ENCODE data around the gene CCDC3. TPM values are rescaled to one million over a fixed set of nuclear protein-coding genes. Genes with fewer than 3 reads are reported as not detected.

The CCDC3 gene
- total RNA-seq, 2 experiments from 2014 or later = 0.14 TPM; not detected in 1

GRCh38 chr10:12892924-12893323, 108.6 kb downstream of the CCDC3 start:
- Mint-ChIP-seq H3K9me3 (peaks cover 13% of the 10 kb centered on the region), H3K27me3 (ENCODE audit: low read depth) (peaks cover 4% of the 10 kb centered on the region), H3K4me1 (ENCODE audit: low read depth) (no peaks in the 10 kb centered on the region), H3K36me3 (ENCODE audit: low read depth) (no peaks in the 10 kb centered on the region), H3K27ac (no peak overlapping the region), H3K4me3 (no peak overlapping the region)
- CTCF ChIA-PET = no interaction called here
- DNase-seq = no peak
- intact Hi-C loops (cut with micrococcal nuclease) = no loop called here

GRCh38 chr10:12890958-12891357, 110.6 kb downstream of the CCDC3 start:
- Mint-ChIP-seq H3K27me3 (ENCODE audit: low read depth) (peaks cover 2% of the 10 kb centered on the region), H3K27ac (no peak overlapping the region), H3K9me3 (peaks cover 13% of the 10 kb centered on the region), H3K36me3 (ENCODE audit: low read depth) (no peaks in the 10 kb centered on the region), H3K4me3 (no peak overlapping the region), H3K4me1 (ENCODE audit: low read depth) (no peaks in the 10 kb centered on the region)
- CTCF ChIA-PET = interaction anchor here (1.4 kb wide), 1 partner anchor 109 kb away, joined by 5 read pairs; no protein-coding TSS in a partner anchor
- intact Hi-C loops (cut with micrococcal nuclease) = no loop called here
- no peak for DNase-seq

GRCh38 chr10:12888470-12888869, 113.0 kb downstream of the CCDC3 start:
- H3K4me3 Mint-ChIP-seq = no peak overlapping the region
- CTCF ChIA-PET = no interaction called here
- H3K36me3 Mint-ChIP-seq (ENCODE audit: low read depth) = no peaks in the 10 kb centered on the region
- intact Hi-C loops (cut with micrococcal nuclease) = no loop called here
- H3K27ac Mint-ChIP-seq = no peak overlapping the region
- peaks cover 10% of the 10 kb centered on the region for H3K27me3 Mint-ChIP-seq (ENCODE audit: low read depth)
- no peak for DNase-seq
- no peaks in the 10 kb centered on the region for H3K4me1 Mint-ChIP-seq (ENCODE audit: low read depth)
- H3K9me3 Mint-ChIP-seq = peaks cover 9% of the 10 kb centered on the region

GRCh38 chr10:12887780-12888179, 113.7 kb downstream of the CCDC3 start:
- no peak for DNase-seq
- H3K4me1 Mint-ChIP-seq (ENCODE audit: low read depth) = no peaks in the 10 kb centered on the region
- no peak overlapping the region for H3K4me3 Mint-ChIP-seq
- no peak overlapping the region for H3K27ac Mint-ChIP-seq
- H3K9me3 Mint-ChIP-seq = peaks cover 2% of the 10 kb centered on the region
- H3K36me3 Mint-ChIP-seq (ENCODE audit: low read depth) = no peaks in the 10 kb centered on the region
- H3K27me3 Mint-ChIP-seq (ENCODE audit: low read depth) = peaks cover 12% of the 10 kb centered on the region
- intact Hi-C loops (cut with micrococcal nuclease) = no loop called here
- CTCF ChIA-PET = no interaction called here

- H3K4me1 Mint-ChIP-seq (ENCODE audit: low read depth) = no peaks in the 10 kb centered on the region
- CTCF ChIA-PET = interaction anchor here (0.5 to 2.1 kb wide), 2 partner anchors 17 to 189 kb away, joined by 3 to 5 read pairs; no protein-coding TSS in a partner anchor
Measured at GRCh38 chr10:12884851-12885250, 116.7 kb downstream of the CCDC3 start.

GRCh38 chr10:12880423-12880822, 121.1 kb downstream of the CCDC3 start:
- no peak overlapping the region for H3K27ac Mint-ChIP-seq
- H3K36me3 Mint-ChIP-seq (ENCODE audit: low read depth) = no peaks in the 10 kb centered on the region
- no peak for DNase-seq
- peaks cover 2% of the 10 kb centered on the region for H3K9me3 Mint-ChIP-seq
- CTCF ChIA-PET = interaction anchor here (0.7 to 1.4 kb wide), 4 partner anchors 25 to 138 kb away, joined by 3 to 4 read pairs (median 3); no protein-coding TSS in a partner anchor
- no peaks in the 10 kb centered on the region for H3K4me1 Mint-ChIP-seq (ENCODE audit: low read depth)
- peaks cover 12% of the 10 kb centered on the region for H3K27me3 Mint-ChIP-seq (ENCODE audit: low read depth)
- H3K4me3 Mint-ChIP-seq = no peak overlapping the region
- intact Hi-C loops (cut with micrococcal nuclease) = no loop called here

More at GRCh38 chr10:12884851-12885250, 116.7 kb downstream of the CCDC3 start:
- Mint-ChIP-seq H3K4me3 (no peak overlapping the region), H3K36me3 (ENCODE audit: low read depth) (no peaks in the 10 kb centered on the region), H3K27me3 (ENCODE audit: low read depth) (peaks cover 12% of the 10 kb centered on the region), H3K27ac (no peak overlapping the region), H3K9me3 (peaks cover 1% of the 10 kb centered on the region)
- no peak for DNase-seq
- intact Hi-C loops (cut with micrococcal nuclease) = no loop called here

- no peaks in the 10 kb centered on the region for H3K4me1 Mint-ChIP-seq (ENCODE audit: low read depth)
- peaks cover 2% of the 10 kb centered on the region for H3K9me3 Mint-ChIP-seq
- no peaks in the 10 kb centered on the region for H3K36me3 Mint-ChIP-seq (ENCODE audit: low read depth)
- no peaks in the 10 kb centered on the region for H3K27me3 Mint-ChIP-seq (ENCODE audit: low read depth)
- no peak overlapping the region for H3K4me3 Mint-ChIP-seq
- CTCF ChIA-PET = no interaction called here
- intact Hi-C loops (cut with micrococcal nuclease) = no loop called here
- DNase-seq = no peak
- no peak overlapping the region for H3K27ac Mint-ChIP-seq
Measured at GRCh38 chr10:12877150-12877549, 124.4 kb downstream of the CCDC3 start.

GRCh38 chr10:12876266-12876665, 125.2 kb downstream of the CCDC3 start:
- no peak overlapping the region for H3K27ac Mint-ChIP-seq
- no peaks in the 10 kb centered on the region for H3K36me3 Mint-ChIP-seq (ENCODE audit: low read depth)
- H3K4me1 Mint-ChIP-seq (ENCODE audit: low read depth) = no peaks in the 10 kb centered on the region
- H3K27me3 Mint-ChIP-seq (ENCODE audit: low read depth) = no peaks in the 10 kb centered on the region
- CTCF ChIA-PET = interaction anchor here (0.8 to 0.9 kb wide), 2 partner anchors 94 to 166 kb away, joined by 3 to 4 read pairs; no protein-coding TSS in a partner anchor
- H3K4me3 Mint-ChIP-seq = no peak overlapping the region
- H3K9me3 Mint-ChIP-seq = peaks cover 2% of the 10 kb centered on the region
- intact Hi-C loops (cut with micrococcal nuclease) = no loop called here
- no peak for DNase-seq

GRCh38 chr10:12875100-12875499, 126.4 kb downstream of the CCDC3 start:
- Mint-ChIP-seq H3K9me3 (peaks cover 2% of the 10 kb centered on the region), H3K27me3 (ENCODE audit: low read depth) (no peaks in the 10 kb centered on the region), H3K27ac (no peak overlapping the region), H3K4me3 (no peak overlapping the region), H3K36me3 (ENCODE audit: low read depth) (no peaks in the 10 kb centered on the region), H3K4me1 (ENCODE audit: low read depth) (no peaks in the 10 kb centered on the region)
- no peak for DNase-seq
- CTCF ChIA-PET = interaction anchor here (0.9 kb wide), 1 partner anchor 165 kb away, joined by 3 read pairs; no protein-coding TSS in a partner anchor
- intact Hi-C loops (cut with micrococcal nuclease) = no loop called here

- intact Hi-C loops (cut with micrococcal nuclease) = no loop called here
- H3K36me3 Mint-ChIP-seq (ENCODE audit: low read depth) = no peaks in the 10 kb centered on the region
- H3K4me3 Mint-ChIP-seq = no peak overlapping the region
- no peaks in the 10 kb centered on the region for H3K4me1 Mint-ChIP-seq (ENCODE audit: low read depth)
- DNase-seq = no peak
- H3K9me3 Mint-ChIP-seq = no peaks in the 10 kb centered on the region
- CTCF ChIA-PET = no interaction called here
- H3K27ac Mint-ChIP-seq = no peak overlapping the region
- no peaks in the 10 kb centered on the region for H3K27me3 Mint-ChIP-seq (ENCODE audit: low read depth)
Measured at GRCh38 chr10:12874501-12874900, 127.0 kb downstream of the CCDC3 start.

GRCh38 chr10:12873172-12873571, 128.3 kb downstream of the CCDC3 start:
- intact Hi-C loops (cut with micrococcal nuclease) = no loop called here
- H3K36me3 Mint-ChIP-seq (ENCODE audit: low read depth) = no peaks in the 10 kb centered on the region
- H3K4me3 Mint-ChIP-seq = no peak overlapping the region
- no peak overlapping the region for H3K27ac Mint-ChIP-seq
- CTCF ChIA-PET = interaction anchor here (1.2 kb wide), 1 partner anchor 85 kb away, joined by 3 read pairs; no protein-coding TSS in a partner anchor
- H3K9me3 Mint-ChIP-seq = no peaks in the 10 kb centered on the region
- DNase-seq = no peak
- no peaks in the 10 kb centered on the region for H3K4me1 Mint-ChIP-seq (ENCODE audit: low read depth)
- no peaks in the 10 kb centered on the region for H3K27me3 Mint-ChIP-seq (ENCODE audit: low read depth)

GRCh38 chr10:12872577-12872976, 128.9 kb downstream of the CCDC3 start:
- CTCF ChIA-PET = interaction anchor here (1.2 kb wide), 1 partner anchor 85 kb away, joined by 3 read pairs; no protein-coding TSS in a partner anchor

GRCh38 chr10:12869427-12869826, 132.1 kb downstream of the CCDC3 start:
- H3K27me3 Mint-ChIP-seq (ENCODE audit: low read depth) = no peaks in the 10 kb centered on the region
- H3K36me3 Mint-ChIP-seq (ENCODE audit: low read depth) = no peaks in the 10 kb centered on the region
- H3K4me3 Mint-ChIP-seq = no peak overlapping the region
- H3K27ac Mint-ChIP-seq = no peak overlapping the region
- no peak for DNase-seq
- H3K4me1 Mint-ChIP-seq (ENCODE audit: low read depth) = no peaks in the 10 kb centered on the region
- no peaks in the 10 kb centered on the region for H3K9me3 Mint-ChIP-seq
- intact Hi-C loops (cut with micrococcal nuclease) = no loop called here
- CTCF ChIA-PET = no interaction called here

More at GRCh38 chr10:12872577-12872976, 128.9 kb downstream of the CCDC3 start:
- no peak overlapping the region for H3K27ac Mint-ChIP-seq
- no peak for DNase-seq
- no peak overlapping the region for H3K4me3 Mint-ChIP-seq
- H3K9me3 Mint-ChIP-seq = no peaks in the 10 kb centered on the region
- no peaks in the 10 kb centered on the region for H3K4me1 Mint-ChIP-seq (ENCODE audit: low read depth)
- no peaks in the 10 kb centered on the region for H3K27me3 Mint-ChIP-seq (ENCODE audit: low read depth)
- intact Hi-C loops (cut with micrococcal nuclease) = no loop called here
- H3K36me3 Mint-ChIP-seq (ENCODE audit: low read depth) = no peaks in the 10 kb centered on the region
